K562 treated with DMSO at 1 percent for 12 hours (cell line): Measurements from ENCODE around the gene C11orf68. TPM values are rescaled to one million over a fixed set of nuclear protein-coding genes. Genes with fewer than 3 reads are reported as not detected.

Experiments
- total RNA-seq: library from RNA; unstranded; fragments of 300-600 nt; gene quantifications from 2 replicates; pipeline ENCODE4 v1.2.3, GENCODE V29; 2022; ENCODE audit not compliant: insufficient read depth

C11orf68 gene
- total RNA-seq: 44.6 and 55.1 TPM in 2 replicates

GRCh38 chr11:65918211-65919140 lies at the start of gene C11orf68:
TSS of gene C11orf68 (minus strand) at chr11:65919062. CDS start at chr11:65919031, 31 bp downstream.

GRCh38 chr11:65961267-65962140 lies 42.6 kb upstream of the C11orf68 start, which contains the start of gene SART1:
TSS of gene SART1 (plus strand) at chr11:65961734. CDS start at chr11:65961781, 47 bp downstream.

GRCh38 chr11:65945430-65945911 lies 26.6 kb upstream of the C11orf68 start, which contains the start of gene TSGA10IP:
TSS of gene TSGA10IP (plus strand) at chr11:65945480. CDS start at chr11:65945676, 196 bp downstream.

GRCh38 chr11:65919141-65919572 lies 295 bp upstream of the C11orf68 start, which contains the start of gene DRAP1:
TSS of gene DRAP1 (plus strand) at chr11:65919426. CDS start at chr11:65919502, 76 bp downstream.

GRCh38 chr11:65900125-65900898 lies 18.6 kb downstream of the C11orf68 start, which contains the start of gene FOSL1:
TSS of gene FOSL1 (minus strand) at chr11:65900388. CDS start at chr11:65900339, 49 bp downstream.

GRCh38 chr11:65890324-65891218 lies 28.3 kb downstream of the C11orf68 start, which contains the start of gene CCDC85B:
TSS of gene CCDC85B (plus strand) at chr11:65890673. CDS start at chr11:65890784, 111 bp downstream.

GRCh38 chr11:65888163-65888814 lies 30.6 kb downstream of the C11orf68 start, which contains the start of gene FIBP:
TSS of gene FIBP (minus strand) at chr11:65888471. CDS start at chr11:65888418, 53 bp downstream.

GRCh38 chr11:65879617-65880016 lies 39.2 kb downstream of the C11orf68 start, which contains the start of gene CTSW:
TSS of gene CTSW (plus strand) at chr11:65879837. CDS start at chr11:65879855, 18 bp downstream.

GRCh38 chr11:65872586-65873317 lies 46.1 kb downstream of the C11orf68 start, which contains the start of gene EFEMP2:
TSS of gene EFEMP2 (minus strand) at chr11:65872800. CDS start at chr11:65872354, 446 bp downstream.

Other genes with a start within 250 kb of the C11orf68 start
- gene KAT5, start 206.8 kb downstream of the C11orf68 start, total RNA-seq: 34.6 and 39.5 TPM in 2 replicates
- 31.8 and 55.6 TPM in 2 replicates for gene RNASEH2C, start 198.3 kb downstream of the C11orf68 start, total RNA-seq
- 16.1 and 36.7 TPM in 2 replicates for gene AP5B1, start 138.1 kb downstream of the C11orf68 start, total RNA-seq
- not detected in 2 replicates for gene OVOL1, start 132.0 kb downstream of the C11orf68 start, total RNA-seq
- gene SNX32, start 85.1 kb downstream of the C11orf68 start, total RNA-seq: not detected in 2 replicates
- gene CFL1, start 60.9 kb downstream of the C11orf68 start, total RNA-seq: 719 and 743 TPM in 2 replicates
- gene MUS81, start 58.6 kb downstream of the C11orf68 start, total RNA-seq: 62.2 and 65.7 TPM in 2 replicates
- gene EFEMP2, start 46.3 kb downstream of the C11orf68 start, total RNA-seq: 1.3 TPM in 1 of 2 replicates, not detected in the other
- 0.74 TPM in 1 of 2 replicates, not detected in the other for gene CTSW, start 39.2 kb downstream of the C11orf68 start, total RNA-seq
- 69.0 and 70.0 TPM in 2 replicates for gene FIBP, start 30.6 kb downstream of the C11orf68 start, total RNA-seq
- 33.9 and 65.5 TPM in 2 replicates for gene CCDC85B, start 28.4 kb downstream of the C11orf68 start, total RNA-seq
- gene FOSL1, start 18.7 kb downstream of the C11orf68 start, total RNA-seq: 5.8 and 9.3 TPM in 2 replicates
- 134 and 154 TPM in 2 replicates for gene DRAP1, start 364 bp upstream of the C11orf68 start, total RNA-seq
- gene TSGA10IP, start 26.4 kb upstream of the C11orf68 start, total RNA-seq: not detected in 2 replicates
- gene SART1, start 42.7 kb upstream of the C11orf68 start, total RNA-seq: 31.9 and 78.2 TPM in 2 replicates
- gene EIF1AD, start 83.1 kb upstream of the C11orf68 start, total RNA-seq: 17.4 and 44.8 TPM in 2 replicates
- 177 and 202 TPM in 2 replicates for gene BANF1, start 83.4 kb upstream of the C11orf68 start, total RNA-seq
- not detected in 2 replicates for gene CST6, start 92.9 kb upstream of the C11orf68 start, total RNA-seq
- 2.1 TPM in 1 of 2 replicates, not detected in the other for gene CATSPER1, start 107.4 kb upstream of the C11orf68 start, total RNA-seq
- not detected in 2 replicates for gene GAL3ST3, start 130.1 kb upstream of the C11orf68 start, total RNA-seq
- 184 and 273 TPM in 2 replicates for gene SF3B2, start 133.3 kb upstream of the C11orf68 start, total RNA-seq
- 13.4 and 34.4 TPM in 2 replicates for gene PACS1, start 151.2 kb upstream of the C11orf68 start, total RNA-seq